Measurements from ENCODE around the gene ACRBP. TPM values are rescaled to one million over a fixed set of nuclear protein-coding genes. Genes with fewer than 3 reads are reported as not detected.

ACRBP gene
- total RNA-seq, 2 experiments from 2014 or later = 4.4 to 9.4 TPM

GRCh38 chr12:6614513-6615172, 32.6 kb downstream of the ACRBP start:
- H2AFZ ChIP-seq (ENCODE audit: low read length) = no peak overlapping the region
- no peak overlapping the region for H3K4me3 ChIP-seq (ENCODE audit: low read depth, low read length, poor library complexity, severe bottlenecking)
- intact Hi-C loops (cut with micrococcal nuclease; ENCODE audit: unreplicated experiment) = no loop called here
- CTCF ChIA-PET (ENCODE audit: unreplicated experiment) = interaction anchor here (0.5 to 1.5 kb wide), 5 partner anchors 21 to 202 kb away, joined by 3 to 4 read pairs (median 3); partner anchors contain the start of genes LPAR5 and NOP2
- no peak for DNase-seq (ENCODE audit: low spot score)
- H3K4me1 ChIP-seq (ENCODE audit: insufficient read depth, low read length, poor library complexity, severe bottlenecking) = peaks cover 36% of the 10 kb centered on the region
- H3K79me2 ChIP-seq (ENCODE audit: insufficient read depth, low read depth, low read length) = no peaks in the 10 kb centered on the region
- BruUV-seq (replicated peaks) = no TSS peak
- no peaks in the 10 kb centered on the region for H3K9me2 ChIP-seq (ENCODE audit: insufficient read depth, low read length)
- POLR2A ChIA-PET = interaction anchor here (0.7 kb wide), 2 partner anchors 19 to 29 kb away, joined by 4 to 7 read pairs; no protein-coding TSS in a partner anchor
- H3K9me3 ChIP-seq (ENCODE audit: low read length) = no peaks in the 10 kb centered on the region
- H3K4me2 ChIP-seq (ENCODE audit: low read length) = no peak overlapping the region
- no peaks in the 10 kb centered on the region for H4K20me1 ChIP-seq (ENCODE audit: insufficient read depth, low read length)
- peaks cover 14% of the 10 kb centered on the region; the same call in 1 of the 2 replicates for H3K36me3 ChIP-seq (ENCODE audit: insufficient read depth, low read length)
- TF ChIP-seq, protein P1, sequence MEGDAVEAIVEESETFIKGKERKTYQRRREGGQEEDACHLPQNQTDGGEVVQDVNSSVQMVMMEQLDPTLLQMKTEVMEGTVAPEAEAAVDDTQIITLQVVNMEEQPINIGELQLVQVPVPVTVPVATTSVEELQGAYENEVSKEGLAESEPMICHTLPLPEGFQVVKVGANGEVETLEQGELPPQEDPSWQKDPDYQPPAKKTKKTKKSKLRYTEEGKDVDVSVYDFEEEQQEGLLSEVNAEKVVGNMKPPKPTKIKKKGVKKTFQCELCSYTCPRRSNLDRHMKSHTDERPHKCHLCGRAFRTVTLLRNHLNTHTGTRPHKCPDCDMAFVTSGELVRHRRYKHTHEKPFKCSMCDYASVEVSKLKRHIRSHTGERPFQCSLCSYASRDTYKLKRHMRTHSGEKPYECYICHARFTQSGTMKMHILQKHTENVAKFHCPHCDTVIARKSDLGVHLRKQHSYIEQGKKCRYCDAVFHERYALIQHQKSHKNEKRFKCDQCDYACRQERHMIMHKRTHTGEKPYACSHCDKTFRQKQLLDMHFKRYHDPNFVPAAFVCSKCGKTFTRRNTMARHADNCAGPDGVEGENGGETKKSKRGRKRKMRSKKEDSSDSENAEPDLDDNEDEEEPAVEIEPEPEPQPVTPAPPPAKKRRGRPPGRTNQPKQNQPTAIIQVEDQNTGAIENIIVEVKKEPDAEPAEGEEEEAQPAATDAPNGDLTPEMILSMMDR (conservative IDR thresholded peaks at IDR 0.05; ENCODE audit: low read length) = 0 out of 2 replicates have a peak, but pooled peaks have one; percentile 4
- no peak for TF ChIP-seq EZH2phosphoT487 (IDR thresholded peaks at IDR 0.05; ENCODE audit: borderline replicate concordance, low read depth, low read length)
- peak overlapping the region; percentile 18 for H3K27ac ChIP-seq (ENCODE audit: low read depth, low read length, poor library complexity, severe bottlenecking)

DNA sequence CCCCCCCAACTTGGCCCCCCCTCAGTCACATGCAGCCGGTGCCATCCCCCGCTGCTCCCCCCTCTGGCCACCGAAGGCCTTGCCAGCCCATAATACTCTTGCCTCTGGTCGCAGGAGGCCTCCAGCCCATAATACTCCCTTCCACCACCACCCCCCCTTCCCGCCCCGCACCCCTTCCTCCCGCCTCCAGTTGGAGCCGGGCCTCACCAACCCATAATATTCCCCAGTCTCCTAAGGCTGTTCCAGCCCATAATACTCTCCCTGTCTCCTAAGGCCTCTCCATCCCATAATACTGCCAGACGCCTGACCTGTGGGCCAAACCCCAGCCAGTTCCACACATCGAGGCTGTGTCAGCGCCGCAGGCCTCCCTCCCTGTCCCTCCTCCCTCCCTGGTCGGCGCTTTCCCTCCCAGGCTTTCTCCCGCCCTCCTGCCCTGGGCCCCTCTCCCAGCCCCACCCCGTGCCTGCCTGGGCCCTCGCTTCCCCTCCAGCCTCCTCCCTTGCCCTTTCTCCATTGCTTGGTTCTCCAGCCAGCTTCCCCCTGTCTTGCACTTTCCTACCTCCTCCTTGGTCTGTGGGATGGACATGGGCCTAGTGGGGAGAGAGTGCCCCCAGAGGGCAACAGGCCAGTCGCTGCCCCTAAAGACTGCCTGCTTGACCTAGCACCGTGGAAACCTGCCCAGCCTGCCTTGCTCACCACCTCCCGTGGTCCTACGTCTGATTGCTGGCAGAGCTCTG, 33.3 kb downstream of the ACRBP start:
- no peaks in the 10 kb centered on the region for H3K9me3 ChIP-seq (ENCODE audit: low read length)
- H3K4me3 ChIP-seq (ENCODE audit: low read depth, low read length, poor library complexity, severe bottlenecking) = no peak overlapping the region
- TF ChIP-seq EZH2phosphoT487 (IDR thresholded peaks at IDR 0.05; ENCODE audit: borderline replicate concordance, low read depth, low read length) = no peak
- TF ChIP-seq, protein P1 (conservative IDR thresholded peaks at IDR 0.05; ENCODE audit: low read length) = peak; percentile 48; the same call in 1 of the 2 replicates
- BruUV-seq (replicated peaks) = no TSS peak
- H3K4me1 ChIP-seq (ENCODE audit: insufficient read depth, low read length, poor library complexity, severe bottlenecking) = peaks cover 36% of the 10 kb centered on the region
- ChIA-PET POLR2A (interaction anchor here (0.5 to 1.9 kb wide), 6 partner anchors 11 to 123 kb away, joined by 3 to 11 read pairs (median 3); partner anchors contain the start of gene COPS7A), CTCF (ENCODE audit: unreplicated experiment) (interaction anchor here (0.6 to 1.5 kb wide), 6 partner anchors 11 to 202 kb away, joined by 3 to 6 read pairs (median 4); partner anchors contain the start of genes LPAR5 and NOP2)
- peak overlapping the region; percentile 18 for H3K27ac ChIP-seq (ENCODE audit: low read depth, low read length, poor library complexity, severe bottlenecking)
- no peaks in the 10 kb centered on the region for H3K9me2 ChIP-seq (ENCODE audit: insufficient read depth, low read length)
- H3K79me2 ChIP-seq (ENCODE audit: insufficient read depth, low read depth, low read length) = no peaks in the 10 kb centered on the region
- DNase-seq (ENCODE audit: low spot score) = peak; percentile 42
- H3K4me2 ChIP-seq (ENCODE audit: low read length) = no peak overlapping the region
- H4K20me1 ChIP-seq (ENCODE audit: insufficient read depth, low read length) = no peaks in the 10 kb centered on the region
- no peak overlapping the region for H2AFZ ChIP-seq (ENCODE audit: low read length)
- H3K36me3 ChIP-seq (ENCODE audit: insufficient read depth, low read length) = peaks cover 7% of the 10 kb centered on the region; the same call in 1 of the 2 replicates
- intact Hi-C loops (cut with micrococcal nuclease; ENCODE audit: unreplicated experiment) = no loop called here

All from OCI-LY7 (cell line).